K562 (cell line): ENCODE measurements around the gene SLC7A1. TPM values are rescaled to one million over a fixed set of nuclear protein-coding genes. Genes with fewer than 3 reads are reported as not detected.

ENCODE experiments used
- AFF1 ChIP-seq, 2 experiments: fragments of 450-650 bp; IDR thresholded peaks; 2 replicates each; pipeline ENCODE4 v1.6.1; 2018; ENCODE audit warnings: mild to moderate bottlenecking in 2 of 2, low read depth in 1 of 2; ENCODE audit not compliant: partially characterized antibody in 2 of 2
- DIDO1 ChIP-seq: fragments of 450-650 bp; IDR thresholded peaks from 2 replicates; pipeline ENCODE4 v1.6.1; 2016; ENCODE audit warnings: low read depth, missing biosample characterization, missing genetic modification characterization
- NR3C1 ChIP-seq: sonication (generic); formaldehyde crosslinking; IDR thresholded peaks from 2 replicates; pipeline ENCODE4 v1.8.1; 2022; ENCODE audit warnings: missing genetic modification reagents
- PTRF ChIP-seq: fragments of 450-650 bp; IDR thresholded peaks from 2 replicates; pipeline ENCODE4 v1.6.1; 2016; ENCODE audit warnings: mild to moderate bottlenecking, missing genetic modification characterization, missing compliant biosample characterization
- SFPQ ChIP-seq: fragments of 200-400 bp; formaldehyde crosslinking; IDR thresholded peaks from 2 replicates; pipeline ENCODE4 v1.6.1; 2017; ENCODE audit warnings: mild to moderate bottlenecking, low read depth, low read length, moderate library complexity
- THRAP3 ChIP-seq: fragments of 450-650 bp; IDR thresholded peaks from 2 replicates; pipeline ENCODE4 v1.6.1; 2016; ENCODE audit warnings: mild to moderate bottlenecking, inconsistent platforms, borderline replicate concordance
- USF1 ChIP-seq: sonication (generic); formaldehyde crosslinking; IDR thresholded peaks from 2 replicates; pipeline ENCODE4 v1.9.0; 2022; ENCODE audit warnings: mild to moderate bottlenecking, missing genetic modification reagents
- ZKSCAN1 ChIP-seq: fragments of 150-350 bp; IDR thresholded peaks from 2 replicates; pipeline ENCODE4 v1.6.1; 2016; ENCODE audit warnings: low read depth, low read length
- ZNF282 ChIP-seq: sonication (generic); formaldehyde crosslinking; IDR thresholded peaks from 2 replicates; pipeline ENCODE4 v1.8.1; 2023; ENCODE audit warnings: missing genetic modification reagents
- ZNF3 ChIP-seq: fragments of 250-450 bp; sonication (Bioruptor Pico); IDR thresholded peaks from 2 replicates; pipeline ENCODE4 v1.5.0; 2021; ENCODE audit warnings: mild to moderate bottlenecking, moderate library complexity
- ZNF512 ChIP-seq: IDR thresholded peaks from 2 replicates; pipeline ENCODE4 v1.6.1; 2016; ENCODE audit warnings: missing genetic modification characterization, missing compliant biosample characterization
- polyA plus RNA-seq, 8 experiments: library from polyadenylated mRNA; depleted of rRNA in 4 of 8; stranded (reverse) in 5 of 8; unstranded in 3 of 8; fragments of >200 nt; fragmentation: Nextera tagmentation in 2 of 8; fragmentation: Illumina TruSeq in 1 of 8; extraction: Ambion mirVana in 2 of 8; extraction: Trizol in 1 of 8; gene quantifications; 2 replicates each; pipeline versions ENCODE4 v1.2.1 to v1.2.3, GENCODE V29; 2011 to 2014; ENCODE audit warnings: inconsistent platforms in 1 of 8, missing spikeins in 1 of 8
- total RNA-seq, 7 experiments: library from RNA; depleted of rRNA in 6 of 7; stranded (reverse); fragments of >200 nt in 6 of 7; fragmentation: Illumina TruSeq in 2 of 7; extraction: Trizol in 2 of 7; gene quantifications; 2 replicates each; pipeline versions ENCODE4 v1.2.1 to v1.2.3, GENCODE V29; 2011 to 2021; ENCODE audit warnings: low replicate concordance in 1 of 7

Gene SLC7A1
- total and polyA plus RNA-seq, 9 of the 15 experiments (the other 6 are each of a cell fraction or from before 2014, with no cell fraction given), result 3.3 to 69.7 (median 10.8) TPM

GRCh38 chr13:29522044-29522685, 73.3 kb downstream of the SLC7A1 start (continued):
- TF ChIP-seq ZNF512 (tag) (no peak), THRAP3 (no peak), DIDO1 (tag) (no peak), USF1 (CRISPR knock-in tag) (no peak), AFF1 (IDR thresholded peaks at IDR 0.05; ENCODE audit: low read depth in 1 of 2, partially characterized antibody in 2 of 2) (no peak), ZKSCAN1 (no peak), PTRF (tag) (no peak), NR3C1 (CRISPR knock-in tag) (no peak), SFPQ (no peak), ZNF3 (CRISPR knock-in tag) (no peak), ZNF282 (CRISPR knock-in tag) (no peak)
